HepG2 (cell line): ENCODE measurements around the gene WDCP. TPM values are rescaled to one million over a fixed set of nuclear protein-coding genes. Genes with fewer than 3 reads are reported as not detected.

Experiments used
- ATAC-seq: fragments of 200-7000 bp; cut with Tn5 transposase; 3 replicates; pipeline ENCODE4 v1.9.1; 2020; ENCODE audit warnings: mild to moderate bottlenecking, moderate library complexity
- BruUV-seq: library from RNA; stranded (reverse); fragments of 400-500 nt; replicated peaks from 2 replicates; lab custom pipeline; 2021; lab: Mats Ljungman, UMichigan
- CTCF ChIA-PET: fragments of 300-600 bp; formaldehyde crosslinking; extraction: SDS; loops from one replicate; lab custom pipeline; 2021; ENCODE audit warnings: low total read pairs, inconsistent platforms, low intra/inter-chr PET ratio; lab: Yijun Ruan, JAX
- POLR2A ChIA-PET: fragments of 350-600 bp; sonication (Branson Sonifier 250); formaldehyde crosslinking; loops from one replicate; lab custom pipeline; 2020; ENCODE audit warnings: antibody characterized with exemption, inconsistent platforms; lab: Yijun Ruan, JAX
- DNase-seq: peaks from one replicate; pipeline ENCODE4 v3.0.0-alpha.2; 2015; ENCODE audit warnings: low spot score
- FAIRE-seq: peaks from 3 replicates; lab custom pipeline; 2011; peaks lifted over from hg19 to GRCh38; lab: Jason Lieb, UNC
- H2AFZ ChIP-seq: one replicate; pipeline ENCODE4 v1.6.1; 2011; ENCODE audit warnings: low read length, inconsistent platforms
- H3K27ac ChIP-seq: fragments of 300-600 bp; 3 replicates; pipeline ENCODE4 v1.8.0; 2011; ENCODE audit warnings: mixed run types, mild to moderate bottlenecking, mixed read lengths, low read length, inconsistent platforms; ENCODE audit not compliant: insufficient read depth; ENCODE audit errors: extremely low read length
- H3K27me3 ChIP-seq, 2 experiments: fragments of 200-600 bp in 1 of 2; 2 replicates in 1 of 2; 3 replicates in 1 of 2; pipeline versions ENCODE4 v1.6.0 to v1.8.0; 2011; ENCODE audit warnings: low read length in 2 of 2, mild to moderate bottlenecking in 2 of 2, moderate library complexity in 2 of 2, inconsistent platforms in 1 of 2; ENCODE audit not compliant: insufficient read depth in 2 of 2, control insufficient read depth in 1 of 2
- H3K36me3 ChIP-seq, 2 experiments: fragments of 200-600 bp in 1 of 2; replicated peaks in 1 of 2; 2 replicates in 1 of 2; 3 replicates in 1 of 2; pipeline versions ENCODE4 v1.5.1 to v1.8.0; 2011; ENCODE audit warnings: low read length in 2 of 2, inconsistent platforms in 1 of 2; ENCODE audit not compliant: insufficient read depth in 2 of 2, control insufficient read depth in 1 of 2
- H3K4me1 ChIP-seq: 2 replicates; pipeline ENCODE4 v1.5.1; 2012; ENCODE audit warnings: low read length, inconsistent platforms; ENCODE audit not compliant: insufficient read depth
- H3K4me2 ChIP-seq: 2 replicates; pipeline ENCODE4 v1.6.0; 2011; ENCODE audit warnings: low read depth, low read length, inconsistent platforms
- H3K4me3 ChIP-seq, 3 experiments: fragments of 200-600 bp in 1 of 3; sonication (generic), shearing (Covaris generic) in 1 of 3; replicated peaks in 1 of 3; 2 replicates each; pipeline ENCODE4 v1.5.1; 2011 to 2016; ENCODE audit warnings: low read length in 3 of 3, inconsistent platforms in 2 of 3, low read depth in 2 of 3, mild to moderate bottlenecking in 2 of 3, control low read depth in 1 of 3, mixed read lengths in 1 of 3; ENCODE audit not compliant: insufficient read depth in 1 of 3
- H3K79me2 ChIP-seq: one replicate; pipeline ENCODE4 v1.6.1; 2011; ENCODE audit warnings: low read length, inconsistent platforms; ENCODE audit not compliant: insufficient read depth
- H3K9ac ChIP-seq: 2 replicates; pipeline ENCODE4 v1.6.0; 2011; ENCODE audit warnings: mild to moderate bottlenecking, low read depth, low read length, inconsistent platforms; ENCODE audit not compliant: insufficient read depth
- H3K9me3 ChIP-seq: 2 replicates; pipeline ENCODE4 v1.5.1; 2012; ENCODE audit warnings: mild to moderate bottlenecking, low read length
- H4K20me1 ChIP-seq: 2 replicates; pipeline ENCODE4 v1.6.0; 2011; ENCODE audit warnings: inconsistent platforms, mild to moderate bottlenecking, low read length, moderate library complexity; ENCODE audit not compliant: insufficient read depth
- HES4 ChIP-seq: sonication (generic); formaldehyde crosslinking; IDR thresholded peaks from 2 replicates; pipeline ENCODE4 v1.9.0; 2021; ENCODE audit warnings: mild to moderate bottlenecking, missing genetic modification reagents, borderline replicate concordance
- HNF4G ChIP-seq, 2 experiments: sonication (generic) in 1 of 2; formaldehyde crosslinking in 1 of 2; IDR thresholded peaks; 2 replicates each; pipeline versions ENCODE4 v1.4.0 to v1.6.1; 2011 to 2020; ENCODE audit warnings: borderline replicate concordance in 2 of 2, low read depth in 2 of 2, mild to moderate bottlenecking in 2 of 2, low read length in 1 of 2, missing genetic modification reagents in 1 of 2, moderate library complexity in 1 of 2
- HOXA7 ChIP-seq: sonication (generic); formaldehyde crosslinking; IDR thresholded peaks from 2 replicates; pipeline ENCODE4 v1.8.1; 2022; ENCODE audit warnings: mild to moderate bottlenecking, missing genetic modification reagents, moderate library complexity
- KMT2A ChIP-seq: sonication (generic); formaldehyde crosslinking; IDR thresholded peaks from 2 replicates; pipeline ENCODE4 v1.4.0; 2020; ENCODE audit warnings: missing genetic modification reagents
- NBN ChIP-seq: fragments of 450-650 bp; conservative IDR thresholded peaks from 2 replicates; pipeline ENCODE4 v1.6.1; 2017
- SKI ChIP-seq: fragments of 450-650 bp; IDR thresholded peaks from one replicate; pipeline ENCODE4 v1.6.1; 2018; ENCODE audit warnings: mild to moderate bottlenecking; ENCODE audit not compliant: partially characterized antibody
- SOX6 ChIP-seq, 2 experiments: fragments of 450-650 bp in 1 of 2; sonication (generic) in 1 of 2; formaldehyde crosslinking in 1 of 2; IDR thresholded peaks; 2 replicates each; pipeline versions ENCODE4 v1.4.0 to v1.6.1; 2017 to 2020; ENCODE audit warnings: antibody characterized with exemption in 1 of 2, mild to moderate bottlenecking in 1 of 2, missing genetic modification reagents in 1 of 2
- TBX3 ChIP-seq: fragments of 450-650 bp; IDR thresholded peaks from 2 replicates; pipeline ENCODE4 v1.6.1; 2017; ENCODE audit warnings: antibody characterized with exemption, mild to moderate bottlenecking, inconsistent platforms, borderline replicate concordance
- ZNF136 ChIP-seq: sonication (generic); formaldehyde crosslinking; IDR thresholded peaks from 2 replicates; pipeline ENCODE4 v1.8.1; 2022; ENCODE audit warnings: low read depth, mild to moderate bottlenecking, moderate library complexity, missing genetic modification reagents
- ZNF256 ChIP-seq: sonication (generic); formaldehyde crosslinking; conservative IDR thresholded peaks from 2 replicates; pipeline ENCODE4 v1.4.0; 2020; ENCODE audit warnings: missing genetic modification reagents
- ZNF605 ChIP-seq: sonication (generic); formaldehyde crosslinking; IDR thresholded peaks from 2 replicates; pipeline ENCODE4 v1.8.0; 2022; ENCODE audit warnings: mild to moderate bottlenecking, missing genetic modification reagents
- ZNF674 ChIP-seq: sonication (generic); formaldehyde crosslinking; IDR thresholded peaks from 2 replicates; pipeline ENCODE4 v1.5.0; 2020; ENCODE audit warnings: low read depth, mild to moderate bottlenecking, missing genetic modification reagents
- ZNF775 ChIP-seq: sonication (generic); formaldehyde crosslinking; IDR thresholded peaks from 2 replicates; pipeline ENCODE4 v1.4.0; 2020; ENCODE audit warnings: missing genetic modification reagents, mild to moderate bottlenecking, moderate library complexity, borderline replicate concordance
- WGBS: methylation state at CpG from one replicate; pipeline ENCODE4 v1.1.6; 2017; ENCODE audit warnings: low lambda C conversion rate; 5-methylcytosine and 5-hydroxymethylcytosine counted together
- in situ Hi-C: cut with HindIII; loops from 2 replicates; pipeline ENCODE4 v1.10.0; 2017; ENCODE audit warnings: low pct_unique_long_range_greater_than_20kb; ENCODE audit not compliant: extremely low pct_ligation_motif_present
- intact Hi-C: fragments of 100-400 bp; cut with micrococcal nuclease; formaldehyde crosslinking; loops from one replicate; pipeline ENCODE4 v1.10.0; 2022; ENCODE audit not compliant: unreplicated experiment
- polyA plus RNA-seq, 8 experiments: library from polyadenylated mRNA; depleted of rRNA in 3 of 8; stranded (reverse) in 7 of 8; unstranded in 1 of 8; fragments of >200 nt; fragmentation: Illumina TruSeq in 4 of 8; extraction: Trizol in 4 of 8; gene quantifications; 2 replicates each; pipeline versions ENCODE4 v1.2.1 to v1.2.3, GENCODE V29; 2011 to 2016; ENCODE audit warnings: low read depth in 4 of 8, missing spikeins in 1 of 8, mixed read lengths in 1 of 8; ENCODE audit not compliant: insufficient read depth in 1 of 8
- total RNA-seq, 5 experiments: library from RNA; depleted of rRNA; stranded (reverse); fragments of >200 nt; fragmentation: Illumina TruSeq; extraction: Trizol; gene quantifications; 2 replicates each; pipeline ENCODE4 v1.2.3, GENCODE V29; 2016; ENCODE audit warnings: low read depth in 1 of 5
- TF ChIP-seq, protein P1 (sequence below): sonication (generic); formaldehyde crosslinking; IDR thresholded peaks from 2 replicates; pipeline ENCODE4 v1.8.0; 2022; ENCODE audit warnings: mild to moderate bottlenecking, missing genetic modification reagents, moderate library complexity
- TF ChIP-seq, protein P2 (sequence below): sonication (generic); formaldehyde crosslinking; IDR thresholded peaks from 2 replicates; pipeline ENCODE4 v1.5.0; 2020; ENCODE audit warnings: mild to moderate bottlenecking, missing genetic modification reagents

WDCP gene
- total and polyA plus RNA-seq, 2 of the 13 experiments (the other 11 are each of a cell fraction or from before 2014, with no cell fraction given): 17.4 to 22.6 TPM

DNA sequence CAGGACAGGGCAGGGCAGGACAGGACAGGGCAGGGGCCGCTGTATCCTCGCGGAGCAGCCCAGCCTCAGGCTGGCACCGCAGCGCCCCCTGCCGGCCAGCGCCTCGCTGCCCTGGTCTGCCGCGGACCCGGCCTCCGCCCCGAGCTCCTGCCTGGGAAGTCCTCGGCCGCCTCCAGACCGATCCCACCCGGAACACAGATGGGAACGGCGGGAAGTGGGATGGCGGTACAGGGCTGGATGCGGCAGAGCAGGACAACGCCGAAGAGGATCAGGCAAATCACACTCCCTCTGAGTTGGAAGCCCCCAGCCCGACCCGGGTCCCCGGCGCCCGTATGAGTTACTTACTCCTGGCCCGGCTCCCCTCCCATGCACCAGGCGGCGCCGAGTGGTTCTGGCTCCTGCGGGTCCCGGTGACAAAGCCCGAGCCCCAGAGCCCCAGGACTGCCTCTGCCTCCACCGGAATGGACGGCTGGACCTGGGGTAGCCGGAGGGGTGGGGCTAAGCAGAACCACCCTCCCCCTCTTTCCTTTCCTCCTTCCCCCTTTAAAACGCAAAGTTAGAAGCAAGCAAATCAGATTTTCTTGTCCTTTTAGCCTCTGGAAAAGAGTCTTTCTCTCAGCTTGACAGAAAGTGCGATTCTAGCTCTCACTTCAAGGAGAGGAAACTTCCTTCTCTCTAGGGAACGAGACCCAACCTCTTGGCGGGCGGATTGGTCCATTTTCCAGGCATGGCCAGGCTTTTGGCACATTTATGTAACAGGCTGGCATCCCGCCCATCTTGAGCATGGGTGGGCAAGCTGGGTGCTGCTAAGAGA, 37.4 kb upstream of the WDCP start, which contains the start of gene TP53I3:
Gene TP53I3 (minus strand): TSS at position 449 of the 814 bp plus-strand sequence. CDS start 508 bp downstream, outside the sequence.
- H3K27me3 ChIP-seq: no peaks in the 10 kb centered on the region; a peak in 1 of 5 replicates
- DNase-seq (peak; percentile 87), FAIRE-seq (peak; percentile 63), ATAC-seq (peak; percentile 92)
- POLR2A ChIA-PET: interaction anchor here (0.6 to 3.4 kb wide), 42 partner anchors 8 to 629 kb away, joined by 3 to 99 read pairs (median 5); partner anchors contain the start of genes ATAD2B, FAM228B, ITSN2 and PFN4
- peak within 1 kb of the TSS; percentile 79 for H3K9ac ChIP-seq
- H4K20me1 ChIP-seq: no peaks in the 10 kb centered on the region
- in situ Hi-C loops: loop anchor here (10.0 kb wide), 1 partner anchor 80 kb away; no protein-coding TSS in a partner anchor
- H3K36me3 ChIP-seq: peaks cover 5 to 9% of the 10 kb centered on the region in 2 experiments; a peak in 3 of 5 replicates
- peaks cover 30% of the 10 kb centered on the region for H3K4me1 ChIP-seq
- no peaks in the 10 kb centered on the region for H3K9me3 ChIP-seq
- peak within 1 kb of the TSS; percentile 67 to 84 (median 74) for H3K4me3 ChIP-seq
- peak within 1 kb of the TSS; percentile 91 for H3K4me2 ChIP-seq
- no peaks in the 10 kb centered on the region for H3K79me2 ChIP-seq
- CTCF ChIA-PET: interaction anchor here (0.7 to 3.5 kb wide), 6 partner anchors 27 to 157 kb away, joined by 3 to 71 read pairs (median 8); partner anchors contain the start of gene ATAD2B
- H3K27ac ChIP-seq: peak within 1 kb of the TSS; percentile 89
- BruUV-seq: TSS peak; percentile 56
- peak within 1 kb of the TSS; percentile 88 for H2AFZ ChIP-seq
- intact Hi-C loops: loop anchor here (1.0 to 5.0 kb wide), 6 partner anchors 37 to 262 kb away; partner anchors contain the start of genes ATAD2B, FAM228B, PFN4 and WDCP
- 3% methylated on average over 13 of the region's 44 CpGs for WGBS
- TF ChIP-seq, protein P1, sequence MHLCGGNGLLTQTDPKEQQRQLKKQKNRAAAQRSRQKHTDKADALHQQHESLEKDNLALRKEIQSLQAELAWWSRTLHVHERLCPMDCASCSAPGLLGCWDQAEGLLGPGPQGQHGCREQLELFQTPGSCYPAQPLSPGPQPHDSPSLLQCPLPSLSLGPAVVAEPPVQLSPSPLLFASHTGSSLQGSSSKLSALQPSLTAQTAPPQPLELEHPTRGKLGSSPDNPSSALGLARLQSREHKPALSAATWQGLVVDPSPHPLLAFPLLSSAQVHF (CRISPR knock-in tag): no peak
- TF ChIP-seq NBN (no peak), SOX6 (IDR thresholded peaks at IDR 0.05) (no peak), SOX6 (CRISPR knock-in tag; IDR thresholded peaks at IDR 0.05) (peak; percentile 73), HOXA7 (CRISPR knock-in tag) (no peak), SKI (peak; percentile 69), KMT2A (peak; percentile 65; the same call in 1 of the 2 replicates), ZNF256 (peak; percentile 52; the same call in 1 of the 2 replicates), ZNF674 (peak; percentile 87; the same call in 1 of the 2 replicates), HES4 (CRISPR knock-in tag) (peak; percentile 64; the same call in 1 of the 2 replicates), TBX3 (no peak), ZNF605 (peak; percentile 73; the same call in 1 of the 2 replicates), ZNF775 (CRISPR knock-in tag) (no peak), ZNF136 (no peak; the same call in 1 of the 2 replicates), HNF4G (IDR thresholded peaks at IDR 0.05; ENCODE audit: borderline replicate concordance, low read depth, low read length) (no peak), HNF4G (CRISPR knock-in tag; IDR thresholded peaks at IDR 0.05; ENCODE audit: borderline replicate concordance, low read depth) (no peak)
- TF ChIP-seq, protein P2, sequence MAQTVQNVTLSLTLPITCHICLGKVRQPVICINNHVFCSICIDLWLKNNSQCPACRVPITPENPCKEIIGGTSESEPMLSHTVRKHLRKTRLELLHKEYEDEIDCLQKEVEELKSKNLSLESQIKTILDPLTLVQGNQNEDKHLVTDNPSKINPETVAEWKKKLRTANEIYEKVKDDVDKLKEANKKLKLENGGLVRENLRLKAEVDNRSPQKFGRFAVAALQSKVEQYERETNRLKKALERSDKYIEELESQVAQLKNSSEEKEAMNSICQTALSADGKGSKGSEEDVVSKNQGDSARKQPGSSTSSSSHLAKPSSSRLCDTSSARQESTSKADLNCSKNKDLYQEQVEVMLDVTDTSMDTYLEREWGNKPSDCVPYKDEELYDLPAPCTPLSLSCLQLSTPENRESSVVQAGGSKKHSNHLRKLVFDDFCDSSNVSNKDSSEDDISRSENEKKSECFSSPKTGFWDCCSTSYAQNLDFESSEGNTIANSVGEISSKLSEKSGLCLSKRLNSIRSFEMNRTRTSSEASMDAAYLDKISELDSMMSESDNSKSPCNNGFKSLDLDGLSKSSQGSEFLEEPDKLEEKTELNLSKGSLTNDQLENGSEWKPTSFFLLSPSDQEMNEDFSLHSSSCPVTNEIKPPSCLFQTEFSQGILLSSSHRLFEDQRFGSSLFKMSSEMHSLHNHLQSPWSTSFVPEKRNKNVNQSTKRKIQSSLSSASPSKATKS: no peak
